NOMO-1 treated with DMSO at 0.1 percent for 48 hours (cell line): ENCODE results near the gene EHBP1.
"Not testable (repeated sequence)": the region's sequence is repeated elsewhere in the genome, so short reads cannot be mapped to it uniquely, and the experiment has no call there.

Source experiments
- DNase-seq: peaks from one replicate; lab custom pipeline; 2025; ENCODE audit not compliant: unreplicated experiment; lab: John Stamatoyannopoulos, UW

The EHBP1 gene

DNA sequence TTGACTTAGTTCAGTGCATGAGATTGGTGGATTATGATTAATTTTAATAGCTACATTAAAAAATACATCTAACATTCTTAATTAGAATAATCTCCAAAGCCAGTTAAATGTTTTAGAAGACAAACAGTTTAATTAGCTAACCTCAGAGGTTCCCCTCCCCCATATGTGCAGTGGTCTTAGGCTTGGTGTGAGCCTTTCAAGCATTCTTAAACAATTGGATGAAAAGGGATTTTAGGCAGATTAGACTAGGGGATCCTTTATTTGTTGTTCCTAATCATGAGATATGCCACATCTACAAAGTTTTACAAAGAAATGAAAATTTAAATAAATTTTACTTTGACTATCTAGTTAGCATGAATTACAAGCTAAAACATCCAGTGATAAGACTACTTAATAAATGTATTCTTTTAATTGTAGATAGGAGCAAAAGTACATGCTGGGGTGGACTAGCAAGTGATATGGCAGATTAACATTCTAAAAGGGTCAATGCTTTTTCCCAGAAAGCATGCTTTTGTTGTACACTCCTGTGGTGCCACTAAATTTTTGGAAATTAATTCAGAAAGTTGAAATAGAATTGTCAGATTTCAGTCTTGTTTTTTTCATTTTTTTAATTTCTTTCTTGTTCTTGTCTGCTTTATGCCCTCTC lies 302.4 kb downstream of the EHBP1 start:
- no peak for DNase-seq

DNA sequence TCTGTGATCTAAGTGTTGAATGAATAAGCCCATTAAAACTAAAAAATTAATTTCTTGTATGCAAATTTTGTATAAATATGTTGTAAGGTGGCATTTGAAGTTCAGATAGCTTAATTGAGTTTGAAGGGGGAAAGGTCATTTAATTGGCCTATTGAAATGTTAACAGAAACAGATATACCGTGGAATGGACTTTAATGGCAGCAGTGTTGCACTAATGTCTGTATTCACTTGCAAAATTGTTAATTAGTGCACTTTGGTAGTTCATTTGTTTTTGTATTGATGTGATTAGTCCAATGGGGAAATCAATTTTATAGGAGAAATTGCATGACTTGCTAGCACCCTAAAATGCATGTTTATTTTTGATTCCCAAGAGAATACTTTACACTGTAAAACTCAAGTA lies 303.3 kb downstream of the EHBP1 start:
- no peak for DNase-seq

DNA sequence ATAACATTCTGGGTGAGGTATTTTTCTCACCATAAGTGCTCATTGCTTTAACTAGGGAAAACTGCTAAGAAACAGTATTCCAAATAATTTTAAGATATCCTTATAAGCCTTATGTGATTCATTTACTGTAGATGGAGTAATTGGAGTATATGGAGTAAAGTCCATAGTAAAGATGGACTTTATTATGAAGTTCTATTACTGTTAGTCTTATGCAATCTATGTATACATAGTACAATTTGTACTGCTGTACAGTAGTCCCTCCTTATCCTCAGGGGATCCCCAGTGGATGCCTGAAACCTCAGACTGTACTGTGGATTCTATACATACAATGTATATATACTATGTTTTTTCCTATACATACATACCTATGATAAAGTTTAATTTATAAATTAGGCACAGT lies 304.0 kb downstream of the EHBP1 start:
- DNase-seq: no peak

DNA sequence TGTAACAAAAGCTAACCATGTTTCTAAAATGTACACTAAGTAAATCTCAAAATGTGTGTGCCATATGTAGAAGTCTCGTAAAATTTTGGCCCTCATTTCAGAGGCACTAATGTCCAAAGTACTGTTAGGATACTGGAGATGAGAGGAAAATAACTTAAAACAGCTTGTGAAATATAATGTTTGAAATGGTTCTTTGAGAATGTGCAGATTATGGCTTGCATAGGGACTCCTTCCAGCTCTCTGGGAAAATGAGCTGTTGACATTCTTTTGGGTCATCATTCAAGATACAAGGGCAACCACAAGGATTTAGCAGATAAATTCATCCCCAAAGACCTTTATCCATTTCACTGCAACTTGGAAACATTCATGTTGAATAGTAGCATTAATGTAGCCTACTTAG lies 307.0 kb downstream of the EHBP1 start:
- no peak for DNase-seq

DNA sequence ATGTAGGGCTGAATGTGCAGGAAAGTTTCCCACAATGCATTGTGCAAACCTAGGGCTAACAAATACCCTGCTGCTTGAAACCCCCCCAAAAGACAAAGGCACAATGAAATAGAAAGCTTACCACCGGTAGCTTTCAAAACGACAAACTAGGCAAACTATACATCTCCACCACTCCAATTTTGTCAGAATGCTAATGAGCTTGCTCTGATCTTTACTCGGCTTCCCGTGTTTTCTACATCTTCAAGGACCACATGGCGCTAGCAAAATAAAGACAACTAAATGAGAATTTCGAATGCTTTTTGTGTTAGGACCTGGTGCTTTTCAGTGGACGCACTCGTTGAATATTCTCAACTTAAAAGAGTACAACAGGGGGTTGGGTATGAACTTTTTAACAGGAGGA lies 307.9 kb downstream of the EHBP1 start:
- no peak for DNase-seq

- no peak for DNase-seq
These were observed 309.9 kb downstream of the EHBP1 start for GRCh38 chr2:63015389-63015788.

GRCh38 chr2:63018439-63018838 lies 312.9 kb downstream of the EHBP1 start:
- no peak for DNase-seq

- DNase-seq: not testable (repeated sequence)
These were observed 314.2 kb downstream of the EHBP1 start for GRCh38 chr2:63019686-63020085.

DNA sequence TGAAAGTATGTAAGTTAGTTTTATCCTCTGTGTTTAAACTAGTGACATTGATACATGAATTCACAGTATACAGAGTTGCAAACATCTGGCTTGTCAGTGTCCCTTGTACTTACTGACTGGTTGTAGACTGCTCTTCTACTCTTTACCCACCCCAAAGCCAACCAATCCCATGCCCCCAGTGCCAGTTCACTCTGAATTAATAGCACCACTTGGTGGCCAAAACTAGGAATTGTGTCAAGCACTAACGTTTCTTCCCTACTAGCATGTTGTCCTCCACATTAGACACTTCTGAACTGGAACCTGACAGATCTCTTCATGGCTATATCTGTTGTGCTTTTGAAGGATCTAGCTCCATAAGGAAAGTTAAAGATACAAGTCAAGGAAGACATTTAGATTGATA lies 317.9 kb downstream of the EHBP1 start:
- peak; percentile 4 for DNase-seq

DNA sequence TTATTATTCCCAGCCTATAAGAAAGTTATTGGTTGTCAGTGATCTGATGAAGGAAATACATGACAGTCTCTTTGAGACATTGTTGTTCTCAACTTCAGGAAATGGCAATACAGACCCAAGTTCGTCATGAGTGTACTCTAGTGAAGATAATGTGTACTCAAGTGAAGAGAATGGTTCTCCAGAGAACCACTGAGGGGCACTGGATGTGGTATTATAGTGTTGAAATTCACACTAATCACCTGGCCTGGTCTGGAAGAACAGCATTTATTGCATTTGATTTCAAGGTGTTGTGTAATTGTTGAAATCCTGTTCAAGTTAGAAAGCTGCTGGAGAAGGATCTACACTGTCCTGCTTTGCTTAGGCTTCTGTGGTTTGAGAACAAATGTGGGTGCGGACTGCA lies 321.7 kb downstream of the EHBP1 start:
- no peak for DNase-seq

DNA sequence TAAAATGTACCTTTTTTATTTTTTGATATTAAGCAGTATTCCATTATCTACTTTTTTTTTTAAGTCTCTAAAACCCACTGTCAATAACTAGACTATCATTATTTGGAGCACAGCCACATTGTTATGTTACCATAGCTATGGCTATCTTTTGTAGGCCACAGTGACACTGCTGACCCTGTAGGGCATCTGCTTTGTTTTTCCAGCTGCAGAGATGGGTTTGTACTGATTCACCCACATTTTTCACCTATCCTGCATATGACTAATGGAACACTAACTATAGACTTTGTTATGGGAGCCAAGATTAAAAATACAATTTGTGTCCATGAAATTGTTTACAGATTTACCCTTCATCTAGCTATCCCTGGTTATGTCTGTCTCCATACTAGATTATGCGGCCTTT lies 323.5 kb downstream of the EHBP1 start:
- no peak for DNase-seq

GRCh38 chr2:63034526-63034925 lies 329.0 kb downstream of the EHBP1 start:
- no peak for DNase-seq

DNA sequence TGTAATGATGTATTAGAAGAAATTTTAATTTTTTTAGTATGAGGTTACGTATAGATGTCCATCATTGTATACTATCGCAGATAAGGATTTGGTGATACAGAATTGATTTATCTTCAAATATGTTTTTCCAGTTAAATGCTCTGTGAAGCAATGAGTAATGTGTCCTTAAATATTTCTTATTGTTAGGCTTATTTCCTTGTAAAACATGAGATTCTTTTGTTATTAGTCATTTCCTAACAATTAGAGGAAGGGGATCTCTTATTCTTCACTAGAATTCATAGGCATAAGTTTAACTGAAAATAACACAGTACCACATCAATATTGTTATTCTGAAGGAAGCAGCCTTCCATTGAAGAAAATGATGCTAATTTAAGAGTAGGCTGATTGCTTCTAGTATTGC lies 329.7 kb downstream of the EHBP1 start:
- DNase-seq: no peak

DNA sequence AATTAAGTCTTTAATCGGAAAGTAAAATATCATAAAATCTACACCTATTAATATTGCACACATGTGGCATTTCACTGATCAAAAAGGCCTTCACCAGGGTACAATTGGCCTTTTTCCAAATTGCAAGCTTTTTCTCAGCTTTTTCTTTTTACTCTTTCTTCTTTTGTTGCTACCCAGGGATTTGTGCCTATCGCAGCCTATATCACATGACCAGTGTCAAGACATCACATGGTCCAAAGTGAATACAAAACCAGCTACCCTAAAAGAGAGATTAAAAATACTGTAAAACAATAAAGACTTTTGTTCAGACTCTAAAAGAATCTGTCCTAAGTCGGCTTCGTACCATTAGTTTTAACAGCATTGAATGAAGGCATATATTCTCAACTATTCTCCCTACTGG lies 330.1 kb downstream of the EHBP1 start:
- DNase-seq: no peak

DNA sequence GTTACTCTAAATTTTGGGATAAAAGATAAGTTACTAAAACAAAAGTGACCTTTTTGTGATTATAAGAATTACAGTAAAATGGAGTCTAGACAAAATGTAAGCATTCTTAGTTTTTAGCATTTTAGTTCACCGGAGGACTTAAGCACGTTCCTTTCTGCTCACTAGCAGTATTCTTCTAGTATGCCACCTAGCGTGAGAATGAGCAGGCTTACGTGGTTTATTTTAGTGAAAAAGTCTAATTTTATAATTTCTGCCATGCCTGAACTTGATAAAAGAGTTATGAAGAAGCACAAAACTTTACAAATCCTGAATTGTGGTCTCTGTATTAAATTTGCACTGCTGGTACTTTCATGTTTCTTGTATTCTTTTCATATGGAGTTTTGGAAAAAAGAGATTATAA lies 332.5 kb downstream of the EHBP1 start:
- DNase-seq: no peak

DNA sequence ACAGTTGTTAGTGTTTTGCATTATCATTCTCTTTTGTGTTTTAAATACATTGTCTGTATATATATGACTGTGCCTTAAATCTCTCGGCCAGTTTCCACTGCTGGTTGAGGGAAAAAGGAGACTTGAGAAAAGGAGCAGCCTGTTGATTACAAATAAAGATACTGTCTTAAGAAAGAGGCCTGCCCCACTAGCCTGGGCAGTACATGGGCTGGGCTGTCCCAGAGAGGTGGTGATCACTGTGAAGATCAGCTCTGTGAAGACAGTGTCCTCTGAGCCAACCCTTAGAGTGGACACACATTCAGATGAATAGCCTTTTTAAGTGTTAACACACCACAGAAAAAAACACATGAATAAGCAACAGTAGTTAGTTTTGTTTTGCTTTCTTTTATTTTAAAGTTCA lies 335.1 kb downstream of the EHBP1 start:
- no peak for DNase-seq

- no peak for DNase-seq
These were observed 336.1 kb downstream of the EHBP1 start for GRCh38 chr2:63041592-63041991.

DNA sequence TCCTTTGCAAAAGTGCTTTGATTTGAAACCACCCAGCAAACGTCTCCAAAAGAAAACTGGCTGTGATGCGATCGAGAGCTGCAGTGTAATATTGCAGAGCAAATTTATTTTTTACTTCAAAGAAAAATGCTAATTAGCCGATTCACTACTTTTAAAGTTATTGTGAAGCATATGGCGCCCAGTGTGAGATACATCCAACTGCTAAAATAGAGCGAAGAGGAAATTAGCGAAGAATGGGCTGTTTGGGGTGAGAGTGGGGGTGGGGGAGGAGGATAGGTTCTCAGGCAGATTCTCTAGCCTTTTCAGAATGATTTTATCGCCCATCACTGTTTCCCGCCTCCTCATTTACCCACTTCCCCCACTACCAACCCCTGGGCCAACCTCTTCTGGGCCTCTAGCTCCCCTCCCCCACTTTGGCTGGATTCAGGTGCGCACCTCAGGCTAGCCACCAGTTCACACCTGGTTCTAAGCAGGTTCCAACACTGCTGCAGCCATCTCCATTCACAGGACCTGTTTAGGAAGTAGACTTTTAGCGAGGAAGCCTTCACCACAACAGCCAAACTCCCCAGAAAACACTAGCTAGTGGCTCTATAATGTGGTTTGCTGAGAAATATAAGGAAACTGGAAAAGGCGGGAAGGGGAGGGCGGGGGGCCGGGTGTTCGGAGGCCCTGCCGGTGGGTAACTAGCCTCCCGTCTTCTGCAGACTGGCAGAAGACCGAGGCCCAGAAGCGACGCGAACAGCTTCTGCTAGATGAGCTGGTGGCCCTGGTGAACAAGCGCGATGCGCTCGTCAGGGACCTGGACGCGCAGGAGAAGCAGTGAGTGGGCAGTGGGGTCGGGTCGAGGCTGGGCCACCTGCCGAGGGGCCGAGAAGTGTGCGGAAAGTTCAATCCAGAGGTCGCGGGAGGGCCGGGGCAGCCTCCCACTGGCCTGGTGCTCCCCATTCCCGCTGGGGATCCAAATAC lies 339.1 kb downstream of the EHBP1 start:
- no peak for DNase-seq

DNA sequence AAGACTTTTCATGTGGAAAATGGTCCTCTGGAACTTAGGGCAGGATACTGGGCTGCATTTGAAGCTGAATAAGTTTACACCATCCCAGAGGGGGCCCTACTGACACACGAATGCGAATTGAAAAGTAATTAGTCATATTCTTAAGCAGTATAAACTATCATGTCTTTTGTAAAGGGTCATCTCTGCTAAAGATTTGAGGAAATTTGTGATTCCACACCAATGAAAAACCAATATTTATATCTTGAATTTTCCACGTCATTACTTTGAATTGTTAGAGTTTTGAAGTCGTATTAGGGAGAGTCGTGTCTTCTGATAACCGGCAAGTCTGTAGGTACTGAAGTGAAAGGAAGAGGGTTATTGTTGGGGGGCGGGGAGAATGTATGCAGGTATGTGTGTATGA lies 341.0 kb downstream of the EHBP1 start:
- no peak for DNase-seq

DNA sequence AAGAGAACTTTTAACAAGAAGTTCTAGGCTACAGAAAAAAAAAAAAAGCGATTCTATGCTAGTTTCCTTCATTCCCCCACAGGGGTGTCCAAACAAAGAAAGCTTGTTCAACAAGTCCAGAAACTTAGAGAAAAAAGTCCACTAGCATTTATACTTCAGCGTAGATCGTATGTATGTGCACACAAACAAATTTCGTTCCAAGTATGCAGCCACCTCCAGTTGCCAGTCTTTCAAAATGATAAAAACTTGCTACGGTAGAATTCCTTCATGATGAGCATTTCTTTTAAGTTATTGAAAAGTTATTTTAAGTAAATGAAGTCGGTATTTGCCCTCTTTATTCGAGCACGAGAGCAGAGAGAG lies 341.4 kb downstream of the EHBP1 start:
- DNase-seq: no peak

DNA sequence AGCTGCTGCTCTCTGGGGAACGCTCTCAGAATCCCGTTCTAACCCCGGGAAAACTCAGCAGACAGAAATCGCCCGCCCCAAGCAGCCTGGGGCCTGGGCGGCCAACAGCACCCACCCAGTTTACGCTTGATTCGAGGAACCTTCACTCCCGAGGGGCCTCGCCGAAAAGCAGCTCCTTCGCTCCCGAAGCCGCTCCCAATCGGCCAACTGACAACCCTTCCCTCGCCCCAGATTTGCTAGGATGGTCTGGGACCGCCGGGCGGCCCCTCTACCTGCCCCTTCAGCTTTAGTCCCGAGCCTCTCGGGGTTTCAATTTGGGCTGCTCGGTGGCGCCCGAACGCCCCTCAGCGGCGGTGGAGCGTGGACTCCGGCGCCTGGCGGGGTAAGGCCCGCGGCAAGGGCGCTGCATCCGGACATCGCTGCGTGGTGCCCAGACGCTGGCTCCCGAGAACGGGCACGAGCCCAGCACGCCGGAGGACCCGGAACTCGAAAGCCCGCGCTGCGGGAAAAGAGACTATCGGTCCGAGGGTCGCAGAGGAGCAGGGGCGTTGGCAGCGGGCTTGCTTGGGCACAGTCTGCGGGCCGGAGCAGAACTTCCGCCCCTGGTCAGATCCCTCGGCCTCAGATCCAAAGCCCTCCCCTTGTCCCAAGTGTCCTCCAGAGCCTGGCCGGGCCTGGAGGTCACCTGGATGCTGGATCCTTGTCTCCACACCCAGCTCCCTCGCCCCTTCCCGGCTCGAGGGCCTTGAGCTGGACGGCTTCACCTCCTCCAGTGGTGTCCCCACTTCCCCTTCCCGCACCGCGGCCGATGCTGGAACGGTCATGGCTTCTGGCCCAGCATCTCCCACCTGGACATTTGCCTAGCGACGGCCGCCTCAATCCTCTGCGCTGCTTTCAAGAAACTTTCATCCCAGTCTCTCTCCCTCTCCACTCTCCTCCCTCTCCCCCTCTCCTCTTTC lies 342.1 kb downstream of the EHBP1 start:
- no peak for DNase-seq
